Hindlimb muscle (tissue), 1 donor: Measurements from ENCODE around the gene INPP5D. TPM values are rescaled to one million over a fixed set of nuclear protein-coding genes. Genes with fewer than 3 reads are reported as not detected.
"Not testable (repeated sequence)": the region's sequence is repeated elsewhere in the genome, so short reads cannot be mapped to it uniquely, and the experiment has no call there.

Experiments used
- DNase-seq: peaks from one replicate; pipeline ENCODE4 v3.0.0-alpha.2; 2013
- polyA plus RNA-seq: library from polyadenylated mRNA; unstranded; fragments of 120-200 nt; gene quantifications from one replicate; pipeline ENCODE4 v1.2.1, GENCODE V29; 2013; ENCODE audit not compliant: insufficient read length

The INPP5D gene
- polyA plus RNA-seq, 1 donor, result 8.9 TPM

GRCh38 chr2:233032551-233033320 lies 27.4 kb upstream of the INPP5D start, which contains the start of gene NEU2:
NEU2 (plus strand) TSS chr2:233032672; CDS start chr2:233032672, 0 bp downstream.
- DNase-seq, result no peak

- no peak for DNase-seq
Observed at GRCh38 chr2:233033672-233034071, 26.5 kb upstream of the INPP5D start.

- no peak for DNase-seq
Observed at GRCh38 chr2:233034091-233034882, 25.9 kb upstream of the INPP5D start.

- no peak for DNase-seq
Observed at GRCh38 chr2:233035426-233036161, 24.5 kb upstream of the INPP5D start.

- DNase-seq, result no peak
Observed at GRCh38 chr2:233036162-233036838, 23.8 kb upstream of the INPP5D start.

- DNase-seq, result no peak
Observed at GRCh38 chr2:233037078-233037477, 23.1 kb upstream of the INPP5D start.

- no peak for DNase-seq
Observed at GRCh38 chr2:233039212-233039845, 20.8 kb upstream of the INPP5D start.

- DNase-seq, result no peak
Observed at GRCh38 chr2:233039846-233040530, 20.2 kb upstream of the INPP5D start.

GRCh38 chr2:233040571-233040970 lies 19.6 kb upstream of the INPP5D start:
- no peak for DNase-seq

GRCh38 chr2:233041722-233042323 lies 18.3 kb upstream of the INPP5D start:
- no peak for DNase-seq

GRCh38 chr2:233042549-233042948 lies 17.6 kb upstream of the INPP5D start:
- DNase-seq, result no peak

GRCh38 chr2:233044974-233045605 lies 15.1 kb upstream of the INPP5D start:
- DNase-seq, result no peak

GRCh38 chr2:233047206-233047605 lies 12.9 kb upstream of the INPP5D start:
- DNase-seq, result no peak

GRCh38 chr2:233047667-233048066 lies 12.5 kb upstream of the INPP5D start:
- no peak for DNase-seq

GRCh38 chr2:233048569-233049193 lies 11.5 kb upstream of the INPP5D start:
- DNase-seq, result no peak

- DNase-seq, result no peak
Observed at GRCh38 chr2:233049194-233049761, 10.9 kb upstream of the INPP5D start.

GRCh38 chr2:233051241-233052149 lies 8.6 kb upstream of the INPP5D start:
- peak; percentile 32 for DNase-seq

- not testable (repeated sequence) for DNase-seq
Observed at GRCh38 chr2:233052517-233052916, 7.6 kb upstream of the INPP5D start.
